ENCODE results near the gene RAB43.

DNA sequence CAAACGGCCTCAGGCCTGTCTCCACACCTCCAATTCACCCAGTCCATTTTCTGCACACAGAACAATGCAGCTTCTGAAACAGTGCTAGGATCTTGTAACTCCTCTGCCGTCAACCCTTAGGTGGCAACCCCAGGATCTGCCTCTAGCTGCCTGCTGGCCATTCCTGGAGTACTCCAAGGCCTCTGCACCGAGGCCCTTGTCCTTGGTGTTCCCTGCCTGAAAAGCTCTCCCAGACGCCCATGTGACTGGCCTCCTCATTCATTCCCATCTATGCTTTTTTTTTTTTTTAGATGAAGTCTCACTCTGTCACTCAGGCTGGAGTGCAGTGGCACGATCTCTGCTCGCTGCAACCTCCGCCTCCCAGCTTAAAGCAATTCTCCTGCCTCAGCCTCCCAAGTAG, 18.3 kb downstream of the RAB43 start:
- TF ChIP-seq KDM5A (IDR thresholded peaks at IDR 0.05) (no peak), RCOR1 (IDR thresholded peaks at IDR 0.05; ENCODE audit: low read depth, low read length) (no peak), CTCF (IDR thresholded peaks at IDR 0.05) (no peak)
